Liver (tissue), 9 donors: ENCODE measurements around the gene CAPZB. TPM values are rescaled to one million over a fixed set of nuclear protein-coding genes. Genes with fewer than 3 reads are reported as not detected.

Experiments
- DNase-seq: peaks from one replicate; pipeline ENCODE4 v3.0.0-alpha.2; 2017; ENCODE audit warnings: low spot score
- H3K27ac ChIP-seq, 2 donors: one replicate each; pipeline ENCODE4 v1.7.0; 2013; ENCODE audit warnings: inconsistent platforms in 2 of 2, low read length in 2 of 2, control low read depth in 1 of 2, low read depth in 1 of 2, mild to moderate bottlenecking in 1 of 2
- H3K27me3 ChIP-seq, 4 donors: one replicate each; pipeline versions ENCODE4 v1.6.1 to v1.7.0; 2013; ENCODE audit warnings: low read length in 3 of 4, inconsistent platforms in 1 of 4, mild to moderate bottlenecking in 1 of 4, moderate library complexity in 1 of 4; ENCODE audit not compliant: control insufficient read depth in 4 of 4, insufficient read depth in 4 of 4
- H3K36me3 ChIP-seq, 4 donors: one replicate each; pipeline versions ENCODE4 v1.6.1 to v1.7.0; 2013; ENCODE audit warnings: low read length in 3 of 4, mild to moderate bottlenecking in 3 of 4, low read depth in 1 of 4, moderate library complexity in 1 of 4; ENCODE audit not compliant: control insufficient read depth in 4 of 4, insufficient read depth in 3 of 4
- H3K4me1 ChIP-seq, 4 donors: one replicate each; pipeline versions ENCODE4 v1.6.1 to v1.7.0; 2013; ENCODE audit warnings: low read length in 3 of 4, mild to moderate bottlenecking in 3 of 4, moderate library complexity in 1 of 4; ENCODE audit not compliant: control insufficient read depth in 4 of 4, insufficient read depth in 4 of 4
- H3K4me3 ChIP-seq, 3 donors: one replicate each; pipeline versions ENCODE4 v1.6.1 to v1.7.0; 2013; ENCODE audit warnings: low read length in 3 of 3, control low read depth in 1 of 3, low read depth in 1 of 3, mild to moderate bottlenecking in 1 of 3
- H3K9ac ChIP-seq, 2 donors: one replicate each; pipeline ENCODE4 v1.7.0; 2013; ENCODE audit warnings: low read length in 2 of 2, mild to moderate bottlenecking in 2 of 2, moderate library complexity in 2 of 2, control low read depth in 1 of 2, low read depth in 1 of 2
- H3K9me3 ChIP-seq, 4 donors: one replicate each; pipeline versions ENCODE4 v1.6.1 to v1.7.0; 2013; ENCODE audit warnings: low read length in 3 of 4; ENCODE audit not compliant: control insufficient read depth in 4 of 4
- CTCF ChIP-seq: fragments of 150-350 bp; IDR thresholded peaks from 2 replicates; pipeline ENCODE4 v1.5.1; 2017; ENCODE audit warnings: improper control_type of control experiment, low read depth, low read length; ENCODE audit not compliant: missing input control
- EGR1 ChIP-seq, 2 donors: IDR thresholded peaks; 2 replicates each; pipeline ENCODE4 v1.6.1; 2016 to 2018; ENCODE audit warnings: antibody characterized with exemption in 2 of 2, low read depth in 2 of 2
- FOXA1 ChIP-seq: IDR thresholded peaks from 2 replicates; pipeline ENCODE4 v1.6.1; 2016; ENCODE audit warnings: antibody characterized with exemption
- FOXA2 ChIP-seq: IDR thresholded peaks from 2 replicates; pipeline ENCODE4 v1.6.1; 2016; ENCODE audit warnings: antibody characterized with exemption
- GABPA ChIP-seq, 2 donors: IDR thresholded peaks in 1 of 2; conservative IDR thresholded peaks in 1 of 2; 2 replicates each; pipeline ENCODE4 v1.6.1; 2016; ENCODE audit warnings: antibody characterized with exemption in 2 of 2, mild to moderate bottlenecking in 1 of 2, moderate library complexity in 1 of 2
- HNF4A ChIP-seq, 2 donors: conservative IDR thresholded peaks; 2 replicates each; pipeline ENCODE4 v1.6.1; 2016; ENCODE audit warnings: antibody characterized with exemption in 2 of 2, mild to moderate bottlenecking in 2 of 2
- HNF4G ChIP-seq: IDR thresholded peaks from 2 replicates; pipeline ENCODE4 v1.6.1; 2016; ENCODE audit warnings: antibody characterized with exemption
- JUND ChIP-seq, 2 donors: IDR thresholded peaks; 2 replicates each; pipeline ENCODE4 v1.6.1; 2016; ENCODE audit warnings: antibody characterized with exemption in 2 of 2
- MAX ChIP-seq: IDR thresholded peaks from 2 replicates; pipeline ENCODE4 v1.6.1; 2016; ENCODE audit warnings: antibody characterized with exemption
- NR2F2 ChIP-seq: IDR thresholded peaks from 2 replicates; pipeline ENCODE4 v1.6.1; 2016; ENCODE audit warnings: antibody characterized with exemption
- RAD21 ChIP-seq, 2 donors: IDR thresholded peaks; 2 replicates each; pipeline ENCODE4 v1.6.1; 2016; ENCODE audit warnings: antibody characterized with exemption in 2 of 2, mild to moderate bottlenecking in 2 of 2
- REST ChIP-seq: IDR thresholded peaks from 2 replicates; pipeline ENCODE4 v1.6.1; 2016; ENCODE audit warnings: antibody characterized with exemption, mild to moderate bottlenecking
- RXRA ChIP-seq, 2 donors: IDR thresholded peaks; 2 replicates each; pipeline ENCODE4 v1.6.1; 2017 to 2018; ENCODE audit warnings: antibody characterized with exemption in 2 of 2, mild to moderate bottlenecking in 1 of 2
- SP1 ChIP-seq: IDR thresholded peaks from 2 replicates; pipeline ENCODE4 v1.6.1; 2018; ENCODE audit warnings: antibody characterized with exemption, mild to moderate bottlenecking
- TAF1 ChIP-seq: conservative IDR thresholded peaks from 2 replicates; pipeline ENCODE4 v1.6.1; 2016; ENCODE audit warnings: antibody characterized with exemption, mild to moderate bottlenecking
- YY1 ChIP-seq: IDR thresholded peaks from 2 replicates; pipeline ENCODE4 v1.6.1; 2016; ENCODE audit warnings: antibody characterized with exemption, mild to moderate bottlenecking
- ZBTB33 ChIP-seq: IDR thresholded peaks from 2 replicates; pipeline ENCODE4 v1.6.1; 2016; ENCODE audit warnings: antibody characterized with exemption
- WGBS: extraction: QIAGEN DNeasy Blood & Tissue Kit; methylation state at CpG from one replicate; pipeline ENCODE4 v1.1.7; 2013; 5-methylcytosine and 5-hydroxymethylcytosine counted together
- polyA plus RNA-seq, 2 donors: library from polyadenylated mRNA; stranded (reverse) in 1 of 2; unstranded in 1 of 2; fragments of 200-250 nt in 1 of 2; fragments of >200 nt in 1 of 2; fragmentation: Nextera tagmentation in 1 of 2; extraction: Ambion mirVana in 1 of 2; gene quantifications; one replicate each; pipeline versions ENCODE4 v1.2.1 to v1.2.3, GENCODE V29; 2013 to 2015
- total RNA-seq, 2 donors: library from RNA; depleted of rRNA; stranded (reverse); fragments of >200 nt; gene quantifications; one replicate each; pipeline ENCODE4 v1.2.3, GENCODE V29; 2014
- TF ChIP-seq, protein P1 (sequence below): IDR thresholded peaks from 2 replicates; pipeline ENCODE4 v1.6.1; 2016; ENCODE audit warnings: antibody characterized with exemption
- donor health status: healthy.
- donor health status: healthy.
- donor health status: healthy.
- donor health status: healthy.
- donor health status: healthy.

Gene CAPZB
- total and polyA plus RNA-seq, 4 donors = 38.3 to 98.9 (median 51.1) TPM

DNA sequence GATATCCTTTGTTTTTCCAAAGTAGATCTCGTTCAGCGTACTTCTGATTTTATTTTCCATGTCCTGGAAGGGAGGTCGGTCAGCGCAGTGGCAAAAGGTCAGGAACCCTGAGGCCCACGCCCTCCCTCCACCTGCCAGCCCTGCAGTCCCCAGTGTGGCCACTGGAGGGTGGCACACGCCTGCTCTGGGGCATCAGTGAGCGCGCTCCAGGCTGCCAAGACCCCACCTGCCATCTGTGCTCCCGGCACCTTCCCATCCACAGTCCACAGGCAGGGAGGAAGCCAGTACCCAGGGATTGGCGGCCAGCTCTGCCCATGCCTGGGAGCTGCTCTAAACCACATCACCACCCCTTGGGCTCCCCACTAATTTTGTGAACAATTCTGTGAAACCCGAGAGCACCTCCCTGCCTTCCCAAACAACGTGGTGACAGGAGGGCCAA lies 140.9 kb downstream of the CAPZB start:
- peaks cover 0 to 25% (median under 1%) of the 10 kb centered on the region in 4 donors for H3K36me3 ChIP-seq
- peak; percentile 73 for DNase-seq
- 38% methylated on average over 12 of the region's 12 CpGs for WGBS
- no peaks in the 10 kb centered on the region for H3K27me3 ChIP-seq
- H3K4me3 ChIP-seq = no peak overlapping the region
- TF ChIP-seq GABPA (IDR thresholded peaks at IDR 0.05 in 1 of 2, conservative IDR thresholded peaks at IDR 0.05 in 1 of 2) (no peak), TAF1 (no peak), RXRA (IDR thresholded peaks at IDR 0.05) (peak; percentile 72 to 93), EGR1 (IDR thresholded peaks at IDR 0.05; ENCODE audit: low read depth in 2 of 2) (no peak), ZBTB33 (no peak), REST (no peak), HNF4G (no peak), MAX (no peak), SP1 (peak; percentile 40), FOXA2 (no peak), CTCF (peak; percentile 93), NR2F2 (no peak), JUND (IDR thresholded peaks at IDR 0.05) (no peak), HNF4A (conservative IDR thresholded peaks at IDR 0.05) (peak in 1 of 2 donors; percentile 46), FOXA1 (no peak), RAD21 (IDR thresholded peaks at IDR 0.05) (peak; percentile 91 to 97), YY1 (no peak)
- TF ChIP-seq, protein P1, sequence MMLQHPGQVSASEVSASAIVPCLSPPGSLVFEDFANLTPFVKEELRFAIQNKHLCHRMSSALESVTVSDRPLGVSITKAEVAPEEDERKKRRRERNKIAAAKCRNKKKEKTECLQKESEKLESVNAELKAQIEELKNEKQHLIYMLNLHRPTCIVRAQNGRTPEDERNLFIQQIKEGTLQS = no peak
- H3K27ac ChIP-seq = no peak overlapping the region
- no peak overlapping the region for H3K9ac ChIP-seq
- peaks cover 2 to 14% (median 10%) of the 10 kb centered on the region in 4 donors for H3K4me1 ChIP-seq
- no peaks in the 10 kb centered on the region for H3K9me3 ChIP-seq
